ENCODE results near the gene RALGAPA2.

The RALGAPA2 gene

GRCh38 chr20:20483328-20483727 is 229.1 kb downstream of the RALGAPA2 start:
- no peak for TF ChIP-seq CTCF (IDR thresholded peaks at IDR 0.05; ENCODE audit: low read depth, low read length)
- no peak overlapping the region for H3K4me3 ChIP-seq (replicated peaks in 1 of 2; ENCODE audit: low read depth in 2 of 2, low read length in 2 of 2)
- DNase-seq (ENCODE audit: low read depth in 2 of 2), result no peak

GRCh38 chr20:20482453-20482852 is 230.0 kb downstream of the RALGAPA2 start:
- no peak for TF ChIP-seq CTCF (IDR thresholded peaks at IDR 0.05; ENCODE audit: low read depth, low read length)
- no peak for DNase-seq (ENCODE audit: low read depth in 2 of 2)

GRCh38 chr20:20480689-20481088 is 231.8 kb downstream of the RALGAPA2 start:
- no peak overlapping the region for H3K4me3 ChIP-seq (replicated peaks in 1 of 2; ENCODE audit: low read depth in 2 of 2, low read length in 2 of 2)
- DNase-seq (ENCODE audit: low read depth in 2 of 2), result peak; percentile 69 to 89
- TF ChIP-seq CTCF (IDR thresholded peaks at IDR 0.05; ENCODE audit: low read depth, low read length), result no peak

More at GRCh38 chr20:20482453-20482852, 230.0 kb downstream of the RALGAPA2 start:
- no peak overlapping the region for H3K4me3 ChIP-seq (replicated peaks in 1 of 2; ENCODE audit: low read depth in 2 of 2, low read length in 2 of 2)

- no peak for TF ChIP-seq CTCF (IDR thresholded peaks at IDR 0.05; ENCODE audit: low read depth, low read length)
- peak in 1 of 2 donors; percentile 29 for DNase-seq (ENCODE audit: low read depth in 2 of 2)
- H3K4me3 ChIP-seq (replicated peaks in 1 of 2; ENCODE audit: low read depth in 2 of 2, low read length in 2 of 2), result no peak overlapping the region
Measured at GRCh38 chr20:20480126-20480525, 232.3 kb downstream of the RALGAPA2 start.

- DNase-seq (ENCODE audit: low read depth in 2 of 2), result no peak
- no peak overlapping the region for H3K4me3 ChIP-seq (replicated peaks in 1 of 2; ENCODE audit: low read depth in 2 of 2, low read length in 2 of 2)
- no peak for TF ChIP-seq CTCF (IDR thresholded peaks at IDR 0.05; ENCODE audit: low read depth, low read length)
Measured at GRCh38 chr20:20477444-20478041, 234.9 kb downstream of the RALGAPA2 start.

- no peak overlapping the region for H3K4me3 ChIP-seq (replicated peaks in 1 of 2; ENCODE audit: low read depth in 2 of 2, low read length in 2 of 2)
- no peak for TF ChIP-seq CTCF (IDR thresholded peaks at IDR 0.05; ENCODE audit: low read depth, low read length)
- no peak for DNase-seq (ENCODE audit: low read depth in 2 of 2)
Measured at GRCh38 chr20:20476504-20476903, 235.9 kb downstream of the RALGAPA2 start.

GRCh38 chr20:20473657-20474056 is 238.8 kb downstream of the RALGAPA2 start:
- TF ChIP-seq CTCF (IDR thresholded peaks at IDR 0.05; ENCODE audit: low read depth, low read length), result no peak
- no peak overlapping the region for H3K4me3 ChIP-seq (replicated peaks in 1 of 2; ENCODE audit: low read depth in 2 of 2, low read length in 2 of 2)

More at GRCh38 chr20:20473657-20474056, 238.8 kb downstream of the RALGAPA2 start:
- no peak for DNase-seq (ENCODE audit: low read depth in 2 of 2)

Measured in cardiac fibroblast (primary cell).